ENCODE measurements around the gene PNMT. TPM values are rescaled to one million over a fixed set of nuclear protein-coding genes. Genes with fewer than 3 reads are reported as not detected.

The PNMT gene
- total and polyA plus RNA-seq, 2 of the 4 experiments (the other 2 are of a cell fraction), result not detected

GRCh38 chr17:39625198-39625785 lies 43.0 kb upstream of the PNMT start:
- Histone ChIP-seq H2BK20ac (ENCODE audit: low read depth, low read length) (no peak overlapping the region), H3K9ac (ENCODE audit: low read depth, low read length) (no peak overlapping the region), H3K56ac (ENCODE audit: extremely low read depth, insufficient read depth, low read length) (no peak overlapping the region; the same call in 1 of the 2 replicates), H2AFZ (replicated peaks; ENCODE audit: low read length, poor library complexity) (peak overlapping the region; percentile 63), H4K91ac (ENCODE audit: insufficient read depth, low read depth, low read length) (no peak overlapping the region), H3K18ac (ENCODE audit: low read depth, low read length) (no peak overlapping the region), H2BK15ac (ENCODE audit: low read depth, low read length) (no peak overlapping the region), H2BK120ac (ENCODE audit: low read depth, low read length) (no peak overlapping the region), H3K4me3 (ENCODE audit: insufficient read depth, low read depth, low read length) (no peak overlapping the region), H3K14ac (replicated peaks; ENCODE audit: low read depth, low read length) (no peak overlapping the region), H3K9me1 (ENCODE audit: insufficient read depth, low read length) (no peaks in the 10 kb centered on the region), H3K27ac (ENCODE audit: insufficient read depth, low read length) (no peak overlapping the region), H2BK5ac (ENCODE audit: low read depth, low read length, poor library complexity, severe bottlenecking) (no peak overlapping the region), H3K4ac (ENCODE audit: low read depth, low read length) (no peak overlapping the region), H4K20me1 (ENCODE audit: insufficient read depth, low read length) (no peaks in the 10 kb centered on the region), H2AK5ac (ENCODE audit: low read depth, low read length) (no peak overlapping the region), H3K4me1 (ENCODE audit: control insufficient read depth, insufficient read depth, low read length) (peaks cover 3% of the 10 kb centered on the region; the same call in 1 of the 2 replicates), H4K5ac (ENCODE audit: low read depth, low read length) (no peak overlapping the region), H4K8ac (ENCODE audit: low read depth in 2 of 2, low read length in 2 of 2) (no peak overlapping the region), H3K23ac (ENCODE audit: low read depth, low read length) (no peak overlapping the region), H3K79me1 (ENCODE audit: low read depth in 1 of 2, low read length in 2 of 2) (no peaks in the 10 kb centered on the region), H3K4me2 (ENCODE audit: low read depth, low read length) (no peak overlapping the region), H2AK9ac (replicated peaks; ENCODE audit: low read depth, low read length, poor library complexity) (no peak overlapping the region), H3K9me3 (ENCODE audit: control insufficient read depth, insufficient read depth, low read length) (no peaks in the 10 kb centered on the region), H3K27me3 (ENCODE audit: control insufficient read depth, insufficient read depth, low read length) (peaks cover 66% of the 10 kb centered on the region), H3K36me3 (ENCODE audit: control insufficient read depth, insufficient read depth, low read length) (no peaks in the 10 kb centered on the region)
- WGBS, 2 experiments (ENCODE audit: extremely low coverage in 2 of 2, insufficient read length in 1 of 2), result 7% methylated on average over 3 of the region's 5 CpGs; no CpG with 5 or more reads in 1 of the 2 experiments
- dilution Hi-C loops (cut with HindIII; ENCODE audit: low sequenced_read_pairs, unreplicated experiment) (no loop called here), intact Hi-C loops (cut with micrococcal nuclease) (loop anchor here (10.0 kb wide), 1 partner anchor 360 kb away; the partner anchor contains the start of gene PSMD3), in situ Hi-C loops (cut with MboI; ENCODE audit: low sequenced_read_pairs) (no loop called here)
- BruUV-seq (replicated peaks), result no TSS peak
- POLR2A ChIA-PET (ENCODE audit: unreplicated experiment), result no interaction called here
- ATAC-seq (ENCODE audit: low read depth) (no peak), DNase-seq (no peak)
- no peak for TF ChIP-seq ELK1 (IDR thresholded peaks at IDR 0.05; ENCODE audit: borderline replicate concordance, low read depth, low read length)
- TF ChIP-seq MAZ (IDR thresholded peaks at IDR 0.05; ENCODE audit: borderline replicate concordance, low read depth, low read length), result no peak
- no peak for TF ChIP-seq SMC3 (IDR thresholded peaks at IDR 0.05; ENCODE audit: low read depth, low read length)
- TF ChIP-seq BHLHE40 (IDR thresholded peaks at IDR 0.05; ENCODE audit: low read depth, low read length), result no peak
- no peak for TF ChIP-seq CEBPB (IDR thresholded peaks at IDR 0.05; ENCODE audit: low read depth, low read length)
- no peak for TF ChIP-seq POLR2A (IDR thresholded peaks at IDR 0.05; ENCODE audit: low read depth, low read length)
- CTCF ChIA-PET, result no interaction called here

Data from IMR-90 (cell line).